Suprapubic skin (tissue), 4 donors: Measurements from ENCODE around the gene UPF2.

ENCODE experiments used
- EP300 ChIP-seq: sonication (generic); formaldehyde crosslinking; IDR thresholded peaks from one replicate; pipeline ENCODE4 v1.6.1; 2017; ENCODE audit warnings: antibody characterized with exemption
- POLR2AphosphoS5 ChIP-seq, 3 donors: sonication (generic); formaldehyde crosslinking; IDR thresholded peaks; one replicate each; pipeline ENCODE4 v1.6.1; 2017; ENCODE audit warnings: antibody characterized with exemption in 3 of 3
- TF ChIP-seq, protein P1 (sequence below), 2 donors: fragments of 200-600 bp in 1 of 2; fragments of 450-650 bp in 1 of 2; sonication (generic) in 1 of 2; IDR thresholded peaks; one replicate each; pipeline ENCODE4 v1.5.1; 2016 to 2019; ENCODE audit warnings: antibody characterized with exemption in 2 of 2, mild to moderate bottlenecking in 1 of 2, moderate library complexity in 1 of 2

DNA sequence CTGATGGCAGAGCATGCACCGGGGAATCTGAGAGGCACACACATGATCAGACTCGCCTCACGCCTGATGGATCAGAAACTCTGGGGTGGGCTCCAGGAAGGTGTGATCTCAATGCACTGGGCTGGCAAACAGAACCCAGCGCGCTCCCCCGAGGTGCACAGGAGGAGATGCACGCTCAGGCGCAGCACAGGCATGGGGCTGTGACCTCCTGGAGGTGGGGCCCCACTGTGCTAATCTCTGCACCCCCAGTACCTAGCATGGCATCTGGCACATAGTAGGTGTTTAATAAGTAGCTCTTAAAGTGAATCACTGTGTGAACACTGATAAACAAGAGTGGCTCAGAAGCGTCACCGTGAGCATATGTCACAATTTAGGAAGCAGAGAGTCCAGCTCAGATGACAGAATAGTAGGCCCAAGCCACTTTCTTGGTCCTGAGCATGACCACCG lies 161.6 kb downstream of the UPF2 start:
- no peak for TF ChIP-seq EP300
- TF ChIP-seq, protein P1, sequence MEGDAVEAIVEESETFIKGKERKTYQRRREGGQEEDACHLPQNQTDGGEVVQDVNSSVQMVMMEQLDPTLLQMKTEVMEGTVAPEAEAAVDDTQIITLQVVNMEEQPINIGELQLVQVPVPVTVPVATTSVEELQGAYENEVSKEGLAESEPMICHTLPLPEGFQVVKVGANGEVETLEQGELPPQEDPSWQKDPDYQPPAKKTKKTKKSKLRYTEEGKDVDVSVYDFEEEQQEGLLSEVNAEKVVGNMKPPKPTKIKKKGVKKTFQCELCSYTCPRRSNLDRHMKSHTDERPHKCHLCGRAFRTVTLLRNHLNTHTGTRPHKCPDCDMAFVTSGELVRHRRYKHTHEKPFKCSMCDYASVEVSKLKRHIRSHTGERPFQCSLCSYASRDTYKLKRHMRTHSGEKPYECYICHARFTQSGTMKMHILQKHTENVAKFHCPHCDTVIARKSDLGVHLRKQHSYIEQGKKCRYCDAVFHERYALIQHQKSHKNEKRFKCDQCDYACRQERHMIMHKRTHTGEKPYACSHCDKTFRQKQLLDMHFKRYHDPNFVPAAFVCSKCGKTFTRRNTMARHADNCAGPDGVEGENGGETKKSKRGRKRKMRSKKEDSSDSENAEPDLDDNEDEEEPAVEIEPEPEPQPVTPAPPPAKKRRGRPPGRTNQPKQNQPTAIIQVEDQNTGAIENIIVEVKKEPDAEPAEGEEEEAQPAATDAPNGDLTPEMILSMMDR (IDR thresholded peaks at IDR 0.05) = no peak
- no peak for TF ChIP-seq POLR2AphosphoS5 (IDR thresholded peaks at IDR 0.05)
